HG03060 (cell line): ENCODE results near the gene SPRYD3.

Source experiments
- ATAC-seq: cut with Tn5 transposase; IDR thresholded peaks from one replicate; pipeline ENCODE4 v1.9.1; 2021; ENCODE audit warnings: low read depth, moderate number of reproducible peaks; ENCODE audit not compliant: unreplicated experiment

Gene SPRYD3

DNA sequence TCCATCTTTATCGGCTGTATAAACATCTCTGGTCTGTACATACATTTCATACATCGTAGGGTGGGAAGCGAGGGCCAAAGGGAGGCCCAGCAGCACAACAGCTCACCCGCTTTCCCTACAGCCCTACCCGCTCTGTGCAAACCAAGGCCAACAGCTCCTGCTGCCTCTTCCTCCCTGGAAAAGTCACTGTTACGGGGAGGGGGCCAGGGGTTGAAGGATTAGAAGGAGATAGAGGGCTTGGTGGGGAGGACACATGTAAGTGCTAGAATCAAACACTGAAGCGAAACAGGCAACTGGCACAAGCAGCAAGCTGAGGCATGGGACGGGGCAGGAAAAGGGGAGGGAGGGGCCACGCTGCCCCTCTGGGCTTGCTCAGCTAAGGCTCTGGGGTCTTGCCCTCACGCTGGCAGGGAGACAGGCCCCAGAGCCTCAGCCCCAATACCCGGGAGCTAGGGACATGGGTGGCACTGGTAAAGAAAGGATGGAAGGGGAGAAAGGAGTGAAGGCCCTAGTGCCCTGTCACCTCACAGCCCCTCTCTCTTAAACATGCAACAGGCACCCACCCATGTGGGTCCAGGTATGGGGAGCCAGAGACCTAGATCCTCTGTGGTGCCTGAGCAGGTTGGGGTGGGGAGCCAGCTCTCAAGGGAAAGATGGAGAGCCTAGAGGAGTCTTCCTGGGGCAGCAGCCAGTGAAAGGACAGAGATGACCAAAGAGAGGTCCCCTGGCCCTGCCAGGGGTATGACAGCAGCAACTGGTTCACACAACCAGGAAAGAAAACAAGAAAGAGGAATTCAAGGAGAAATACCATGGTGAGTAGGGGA is 14.4 kb downstream of the SPRYD3 start:
- no peak for ATAC-seq

DNA sequence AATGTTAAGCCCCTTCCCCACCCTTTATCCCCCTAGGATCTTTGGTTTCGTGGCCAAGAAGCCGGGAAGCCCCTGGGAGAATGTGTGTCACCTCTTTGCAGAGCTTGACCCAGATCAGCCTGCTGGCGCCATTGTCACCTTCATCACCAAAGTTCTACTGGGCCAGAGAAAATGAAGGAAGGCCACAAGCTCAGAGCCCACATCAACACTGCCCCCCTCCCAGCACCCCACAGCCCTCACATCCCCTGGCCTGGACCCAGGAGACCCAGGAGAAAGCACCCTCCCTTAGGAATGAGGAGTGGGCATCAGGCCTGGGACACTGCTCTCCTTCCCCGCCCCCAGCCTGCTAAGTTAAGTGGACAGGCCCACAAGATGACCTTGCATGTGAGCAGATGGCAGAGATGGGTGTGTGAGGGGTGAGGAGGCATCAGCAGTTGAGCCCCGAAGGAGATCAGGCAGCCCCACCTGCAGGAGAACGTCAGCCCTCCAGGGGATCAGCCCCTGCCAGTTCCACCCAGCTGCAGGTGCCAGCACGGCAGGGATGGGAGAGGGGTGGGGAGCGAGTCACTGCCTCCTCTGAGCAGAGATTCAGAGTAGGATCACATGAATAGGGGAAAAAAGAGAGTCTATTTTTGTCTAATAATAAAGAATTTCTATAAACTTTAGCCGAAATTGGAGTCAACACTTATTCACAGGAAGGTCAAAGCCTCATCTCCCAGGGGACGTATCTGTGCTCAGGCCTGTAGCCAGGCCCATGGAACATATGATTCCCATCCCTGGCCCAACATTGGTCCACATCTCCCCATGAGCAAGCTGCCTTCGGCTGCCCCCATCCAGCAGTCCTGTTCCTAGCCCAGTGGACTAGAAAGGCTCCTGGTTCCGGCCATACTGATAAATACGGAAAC is 15.2 kb downstream of the SPRYD3 start:
- no peak for ATAC-seq

DNA sequence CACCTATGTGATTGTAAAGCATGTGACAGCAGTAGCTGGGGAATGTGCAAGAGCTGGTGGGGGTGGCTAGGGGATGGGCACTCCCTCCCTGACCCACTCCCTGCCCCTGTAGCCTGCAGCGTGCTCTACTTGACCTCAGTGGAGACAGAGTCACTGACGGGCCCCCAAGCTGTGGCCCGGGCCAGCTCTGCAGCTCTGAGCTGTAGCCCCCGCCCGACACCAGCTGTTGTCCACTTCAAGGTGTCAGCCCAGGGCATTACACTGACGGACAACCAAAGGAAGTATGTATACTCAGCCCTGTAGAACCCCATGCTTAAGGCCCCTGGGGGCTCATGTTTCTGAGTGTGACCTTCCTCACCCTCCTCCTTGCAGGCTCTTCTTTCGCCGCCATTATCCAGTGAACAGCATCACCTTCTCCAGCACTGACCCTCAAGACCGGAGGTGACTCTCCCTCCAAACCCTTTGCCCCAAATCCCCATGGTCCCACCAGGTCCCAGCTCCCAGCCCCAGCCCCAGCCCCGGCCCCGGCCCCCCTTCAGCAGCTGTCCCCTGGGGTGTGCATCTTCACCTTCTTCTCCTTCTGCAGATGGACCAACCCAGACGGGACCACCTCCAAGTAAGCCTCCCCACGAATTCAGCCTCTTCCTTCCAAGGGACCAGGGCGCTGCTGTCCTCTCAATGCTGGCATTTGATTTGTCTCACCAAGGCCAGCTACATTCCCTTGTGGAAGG is 16.0 kb downstream of the SPRYD3 start:
- no peak for ATAC-seq

DNA sequence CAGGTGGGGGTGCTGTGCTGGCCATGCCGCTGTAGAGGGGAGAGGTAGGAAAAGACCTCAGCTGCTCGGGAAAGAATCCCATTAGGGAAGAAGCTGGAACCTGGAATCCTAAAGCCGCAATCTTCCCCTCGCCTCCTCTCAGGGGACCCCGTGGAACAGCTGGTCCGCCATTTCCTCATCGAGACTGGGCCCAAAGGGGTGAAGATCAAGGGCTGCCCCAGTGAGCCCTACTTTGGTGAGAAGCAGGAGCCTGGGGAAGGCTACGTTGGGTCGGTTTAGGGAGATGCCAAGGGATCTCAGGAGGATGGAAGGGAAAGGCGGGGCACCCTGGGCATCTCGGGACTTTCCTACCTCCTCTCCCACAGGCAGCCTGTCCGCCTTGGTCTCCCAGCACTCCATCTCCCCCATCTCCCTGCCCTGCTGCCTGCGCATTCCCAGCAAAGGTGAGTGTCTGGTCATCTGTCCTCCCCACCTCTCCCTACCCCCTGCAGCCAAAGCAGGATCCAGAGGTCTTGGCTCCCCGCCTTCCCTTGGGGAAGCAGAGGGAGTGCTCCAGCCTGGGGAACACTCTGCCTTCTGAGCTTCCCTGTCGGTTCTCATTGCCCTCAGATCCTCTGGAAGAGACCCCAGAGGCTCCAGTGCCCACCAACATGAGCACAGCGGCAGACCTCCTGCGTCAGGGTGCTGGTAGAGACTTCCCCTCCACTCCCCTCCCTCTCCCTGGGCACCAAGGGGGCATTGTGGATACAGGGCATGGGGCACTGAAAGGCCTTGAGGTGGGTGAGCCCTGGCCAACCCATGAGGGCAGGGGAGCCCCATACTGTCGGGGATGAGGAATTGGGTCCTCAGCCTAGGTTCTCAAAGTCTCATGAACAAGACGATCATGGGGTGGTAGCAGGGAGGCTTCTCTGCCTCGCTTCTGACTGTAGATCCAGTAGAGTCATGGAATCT is 16.9 kb downstream of the SPRYD3 start:
- no peak for ATAC-seq

DNA sequence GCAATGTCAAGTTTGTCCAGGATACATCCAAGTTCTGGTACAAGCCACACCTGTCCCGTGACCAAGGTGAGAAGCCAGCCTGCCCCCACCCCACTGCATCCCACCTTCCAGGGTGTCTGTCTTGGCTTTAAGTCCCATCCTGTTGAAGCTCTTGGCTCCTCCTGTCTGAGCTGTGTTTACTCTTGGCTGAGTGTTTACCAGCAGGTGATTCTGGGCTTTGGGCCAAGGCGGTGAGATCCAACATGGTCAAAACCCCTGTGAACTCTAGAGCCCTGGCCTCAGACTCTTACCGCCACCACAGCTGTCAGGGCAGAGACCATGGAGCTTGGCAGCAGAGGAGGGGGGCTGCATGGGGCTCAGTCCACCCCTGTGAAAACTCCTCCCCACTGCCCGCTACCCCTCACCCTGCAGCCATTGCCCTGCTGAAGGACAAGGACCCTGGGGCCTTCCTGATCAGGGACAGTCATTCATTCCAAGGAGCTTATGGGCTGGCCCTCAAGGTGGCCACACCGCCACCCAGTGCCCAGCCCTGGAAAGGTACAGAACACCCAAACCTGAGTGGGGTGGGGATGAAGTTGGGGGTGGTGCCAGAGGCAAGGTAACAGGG is 17.7 kb downstream of the SPRYD3 start:
- ATAC-seq = no peak

DNA sequence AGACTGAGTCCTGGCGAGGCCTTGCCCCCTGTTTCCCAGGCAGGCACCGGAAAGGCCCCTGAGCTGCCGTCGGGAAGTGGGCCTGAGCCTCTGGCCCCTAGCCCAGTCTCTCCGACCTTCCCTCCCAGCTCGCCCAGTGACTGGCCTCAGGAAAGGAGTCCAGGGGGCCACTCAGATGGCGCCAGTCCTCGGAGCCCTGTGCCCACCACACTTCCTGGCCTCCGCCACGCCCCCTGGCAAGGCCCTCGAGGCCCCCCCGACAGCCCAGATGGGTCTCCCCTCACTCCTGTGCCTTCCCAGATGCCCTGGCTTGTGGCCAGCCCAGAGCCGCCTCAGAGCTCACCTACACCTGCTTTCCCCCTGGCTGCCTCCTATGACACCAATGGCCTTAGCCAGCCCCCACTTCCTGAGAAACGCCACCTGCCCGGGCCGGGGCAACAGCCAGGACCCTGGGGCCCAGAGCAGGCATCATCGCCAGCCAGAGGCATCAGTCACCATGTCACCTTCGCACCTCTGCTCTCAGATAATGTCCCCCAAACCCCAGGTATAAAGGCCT is 18.4 kb downstream of the SPRYD3 start:
- no peak for ATAC-seq

DNA sequence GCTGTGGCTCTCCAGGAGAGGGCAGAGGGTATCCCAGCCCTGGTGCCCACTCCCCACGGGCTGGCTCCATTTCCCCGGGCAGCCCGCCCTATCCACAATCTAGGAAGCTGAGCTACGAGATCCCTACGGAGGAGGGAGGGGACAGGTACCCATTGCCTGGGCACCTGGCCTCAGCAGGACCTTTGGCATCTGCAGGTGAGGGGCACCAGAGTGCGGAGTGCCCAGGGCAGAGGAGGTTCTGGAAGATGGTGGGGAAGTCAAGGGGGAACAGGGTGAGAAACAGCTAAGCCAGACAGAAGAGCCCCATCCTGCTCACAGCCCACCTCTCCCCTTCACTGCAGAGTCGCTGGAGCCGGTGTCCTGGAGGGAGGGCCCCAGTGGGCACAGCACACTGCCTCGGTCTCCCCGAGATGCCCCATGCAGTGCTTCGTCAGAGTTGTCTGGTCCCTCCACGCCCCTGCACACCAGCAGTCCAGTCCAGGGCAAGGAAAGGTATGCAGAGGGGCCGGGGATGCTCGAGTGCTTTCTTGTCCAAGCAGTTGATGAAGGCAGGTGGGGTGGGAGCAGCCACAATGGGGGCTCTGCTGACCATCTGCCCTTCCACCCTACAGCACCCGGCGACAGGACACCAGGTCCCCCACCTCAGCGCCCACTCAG is 19.0 kb downstream of the SPRYD3 start:
- no peak for ATAC-seq

DNA sequence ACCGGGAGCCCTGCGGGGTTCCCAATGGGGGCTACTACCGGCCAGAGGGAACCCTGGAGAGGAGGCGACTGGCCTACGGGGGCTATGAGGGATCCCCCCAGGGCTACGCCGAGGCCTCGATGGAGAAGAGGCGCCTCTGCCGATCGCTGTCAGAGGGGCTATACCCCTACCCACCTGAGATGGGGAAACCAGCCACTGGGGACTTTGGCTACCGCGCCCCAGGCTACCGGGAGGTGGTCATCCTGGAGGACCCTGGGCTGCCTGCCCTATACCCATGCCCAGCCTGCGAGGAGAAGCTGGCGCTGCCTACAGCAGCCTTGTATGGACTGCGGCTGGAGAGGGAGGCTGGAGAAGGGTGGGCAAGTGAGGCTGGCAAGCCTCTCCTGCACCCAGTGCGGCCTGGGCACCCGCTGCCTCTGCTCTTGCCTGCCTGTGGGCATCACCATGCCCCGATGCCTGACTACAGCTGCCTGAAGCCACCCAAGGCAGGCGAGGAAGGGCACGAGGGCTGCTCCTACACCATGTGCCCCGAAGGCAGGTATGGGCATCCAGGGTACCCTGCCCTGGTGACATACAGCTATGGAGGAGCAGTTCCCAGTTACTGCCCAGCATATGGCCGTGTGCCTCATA is 19.6 kb downstream of the SPRYD3 start:
- no peak for ATAC-seq

DNA sequence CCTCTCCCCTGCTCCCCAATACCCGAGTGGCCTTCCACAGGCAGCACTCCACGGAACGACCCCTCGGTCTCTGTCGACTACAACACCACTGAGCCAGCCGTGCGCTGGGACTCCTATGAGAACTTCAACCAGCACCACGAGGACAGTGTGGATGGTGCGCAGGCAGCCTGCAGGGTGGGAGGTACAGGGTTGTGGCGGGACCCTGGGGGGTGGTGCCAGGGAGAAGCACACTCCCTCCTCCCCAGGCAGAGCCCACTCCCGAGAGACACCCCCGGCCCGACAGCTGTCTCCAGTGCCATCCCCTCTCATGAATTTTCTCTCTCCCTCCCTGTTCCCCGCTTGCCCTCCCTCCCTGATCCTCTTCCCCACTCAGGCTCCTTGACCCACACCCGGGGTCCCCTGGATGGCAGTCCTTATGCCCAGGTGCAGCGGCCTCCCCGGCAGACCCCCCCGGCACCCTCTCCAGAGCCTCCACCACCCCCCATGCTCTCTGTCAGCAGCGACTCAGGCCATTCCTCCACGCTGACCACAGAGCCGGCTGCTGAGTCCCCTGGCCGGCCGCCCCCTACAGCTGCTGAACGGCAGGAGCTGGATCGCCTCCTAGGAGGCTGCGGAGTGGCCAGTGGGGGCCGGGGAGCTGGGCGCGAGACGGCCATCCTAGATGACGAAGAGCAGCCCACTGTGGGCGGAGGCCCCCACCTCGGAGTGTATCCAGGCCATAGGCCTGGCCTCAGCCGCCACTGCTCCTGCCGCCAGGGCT is 20.3 kb downstream of the SPRYD3 start:
- no peak for ATAC-seq

DNA sequence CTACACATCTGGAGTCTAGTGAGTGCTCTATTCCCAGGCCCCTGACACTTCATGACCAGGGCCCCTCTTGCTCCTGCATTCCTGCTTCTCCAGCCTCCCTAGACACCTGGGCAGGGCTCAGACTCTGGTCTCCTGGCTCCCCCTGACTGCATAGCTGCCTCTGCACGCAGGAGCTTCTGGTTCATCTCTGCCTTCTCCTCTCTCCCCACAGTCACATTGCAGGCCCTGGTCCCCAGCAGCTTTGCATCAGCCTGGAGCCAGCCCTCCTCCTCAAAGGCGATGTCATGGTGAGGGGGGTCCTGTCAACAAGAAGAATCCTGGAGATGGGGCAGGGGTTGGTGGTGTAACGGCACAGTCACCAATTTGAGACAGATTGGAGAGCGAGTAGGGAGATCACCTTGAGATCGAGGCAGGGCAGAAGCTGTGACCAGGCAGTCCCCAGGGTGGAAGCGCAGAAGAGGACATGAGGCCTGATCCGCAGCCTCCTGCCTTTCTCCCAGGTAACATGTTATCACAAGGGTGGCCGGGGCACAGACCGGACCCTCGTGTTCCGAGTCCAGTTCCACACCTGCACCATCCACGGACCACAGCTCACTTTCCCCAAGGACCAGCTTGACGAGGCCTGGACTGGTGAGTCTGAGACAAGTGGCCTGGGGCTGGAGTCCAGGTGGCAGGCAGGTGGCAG is 21.2 kb downstream of the SPRYD3 start:
- ATAC-seq = no peak

DNA sequence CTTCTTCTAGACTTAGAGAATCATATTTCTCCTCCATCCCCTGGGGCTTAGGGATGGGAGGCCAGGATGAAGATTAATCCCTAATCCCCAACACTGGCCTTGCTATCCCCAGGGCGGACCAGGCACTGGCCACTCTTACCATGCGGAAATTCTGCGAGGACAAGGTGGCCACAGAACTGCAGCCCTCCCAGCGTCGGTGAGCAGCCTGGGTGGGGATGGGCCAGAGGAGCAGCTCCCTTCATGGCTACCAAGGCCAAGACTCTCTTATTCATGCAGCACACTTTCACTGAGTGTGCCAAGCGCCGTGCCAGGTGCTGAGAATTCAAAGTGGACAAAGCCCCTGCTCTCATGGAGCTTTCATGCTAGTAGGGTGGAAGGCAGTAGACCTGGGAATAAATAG is 22.3 kb downstream of the SPRYD3 start:
- ATAC-seq = no peak

DNA sequence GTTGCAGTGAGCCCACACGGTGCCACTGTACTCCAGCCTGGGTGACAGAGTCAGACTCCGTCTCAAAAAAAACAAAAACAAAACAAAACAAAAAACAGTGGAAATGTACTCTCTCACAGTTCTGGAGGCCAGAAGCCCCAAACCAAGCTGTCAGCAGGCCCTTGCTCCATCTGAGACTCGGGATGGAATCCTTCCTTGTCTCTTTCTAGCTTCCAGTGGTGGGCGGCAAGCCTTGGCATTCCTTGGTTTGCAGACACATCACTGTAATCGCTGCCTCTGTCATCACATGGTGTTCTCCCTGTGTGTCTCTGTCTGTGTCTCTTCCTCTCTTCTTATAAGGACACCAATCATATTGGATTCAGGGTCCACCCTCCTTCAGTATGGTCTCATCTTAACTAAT is 22.9 kb downstream of the SPRYD3 start:
- ATAC-seq = no peak

DNA sequence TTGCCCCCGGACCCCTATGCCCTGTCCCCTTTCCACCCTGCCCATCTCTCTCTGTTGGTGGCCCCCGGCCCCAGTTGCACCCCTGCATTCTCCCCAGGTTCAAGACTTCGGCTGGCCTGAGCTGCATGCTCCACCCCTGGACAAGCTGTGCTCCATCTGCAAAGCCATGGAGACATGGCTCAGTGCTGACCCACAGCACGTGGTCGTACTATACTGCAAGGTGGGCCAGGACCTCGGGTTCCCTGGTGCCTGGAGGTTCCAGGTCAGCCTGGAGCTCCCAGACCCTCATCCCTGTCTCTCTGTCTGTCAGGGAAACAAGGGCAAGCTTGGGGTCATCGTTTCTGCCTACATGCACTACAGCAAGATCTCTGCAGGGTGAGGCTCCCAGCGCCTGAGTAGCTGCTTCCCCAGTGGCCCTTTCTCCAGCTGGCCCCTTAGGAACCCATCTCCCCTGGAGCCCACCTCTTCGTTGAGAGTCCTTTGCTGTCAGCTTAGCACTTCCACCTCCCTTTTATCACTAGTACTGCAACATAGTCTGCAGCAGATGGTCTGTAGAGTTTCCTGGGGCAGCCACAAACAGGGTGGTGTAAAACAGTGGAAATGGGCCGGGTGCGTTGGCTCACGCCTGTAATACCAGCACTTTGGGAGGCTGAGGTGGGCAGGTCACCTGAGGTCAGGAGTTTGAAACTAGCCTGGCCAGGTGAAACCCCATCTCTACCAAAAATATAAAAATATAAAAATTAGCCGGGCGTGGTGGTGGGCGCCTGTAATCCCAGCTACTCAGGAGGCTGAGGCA is 23.5 kb downstream of the SPRYD3 start:
- no peak for ATAC-seq

DNA sequence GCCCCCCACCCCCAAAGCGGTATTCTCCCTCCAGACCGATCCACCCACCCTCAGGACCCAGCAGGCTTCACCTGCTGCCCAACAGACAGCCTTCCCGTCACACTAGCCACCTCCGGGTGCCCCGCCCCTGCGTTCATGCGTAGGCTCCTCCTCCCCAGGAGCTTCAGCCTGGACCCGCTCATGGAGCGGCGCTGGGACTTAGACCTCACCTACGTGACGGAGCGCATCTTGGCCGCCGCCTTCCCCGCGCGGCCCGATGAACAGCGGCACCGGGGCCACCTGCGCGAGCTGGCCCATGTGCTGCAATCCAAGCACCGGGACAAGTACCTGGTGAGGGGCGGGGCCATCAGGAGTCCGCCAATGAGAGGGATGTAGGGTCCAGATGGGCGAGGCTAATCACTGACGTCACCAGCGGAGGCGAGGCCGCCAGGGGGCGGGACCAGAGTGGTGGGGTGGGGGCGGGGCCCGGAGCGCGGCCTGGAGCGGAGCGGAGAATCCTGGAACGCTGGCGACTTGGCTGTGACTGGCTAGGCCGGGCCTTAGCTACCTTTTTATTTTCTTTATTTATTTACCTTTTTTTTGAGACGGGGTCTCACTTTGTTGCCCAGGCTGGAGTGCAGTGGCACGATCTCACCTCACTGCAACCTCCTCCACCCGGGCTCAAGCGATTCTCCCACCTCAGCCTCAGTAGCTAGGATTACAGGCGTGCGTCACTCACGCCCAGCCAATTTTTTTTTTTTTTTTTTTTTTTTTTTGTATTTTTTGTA is 24.9 kb downstream of the SPRYD3 start:
- peak; percentile 59 for ATAC-seq
